ENCODE results near the gene SERINC5.

The SERINC5 gene

GRCh38 chr5:80105698-80106439 is 150.0 kb downstream of the SERINC5 start:
- no peak for DNase-seq
- Histone ChIP-seq H3K9me3 (ENCODE audit: severe bottlenecking) (no peaks in the 10 kb centered on the region), H3K4me3 (ENCODE audit: low read depth, low read length) (no peak overlapping the region), H3K27me3 (ENCODE audit: insufficient read depth, low read depth, severe bottlenecking) (no peaks in the 10 kb centered on the region), H3K36me3 (no peaks in the 10 kb centered on the region), H3K27ac (no peak overlapping the region)
- TF ChIP-seq CTCF (IDR thresholded peaks at IDR 0.05; ENCODE audit: low read depth, low read length) = no peak

- Histone ChIP-seq H3K36me3 (no peaks in the 10 kb centered on the region), H3K9me3 (ENCODE audit: severe bottlenecking) (no peaks in the 10 kb centered on the region), H3K4me3 (ENCODE audit: low read depth, low read length) (no peak overlapping the region), H3K27ac (no peak overlapping the region), H3K27me3 (ENCODE audit: insufficient read depth, low read depth, severe bottlenecking) (no peaks in the 10 kb centered on the region)
- DNase-seq = no peak
- TF ChIP-seq CTCF (IDR thresholded peaks at IDR 0.05; ENCODE audit: low read depth, low read length) = no peak
Measured at GRCh38 chr5:80103371-80103770, 152.5 kb downstream of the SERINC5 start.

- no peaks in the 10 kb centered on the region for H3K9me3 ChIP-seq (ENCODE audit: severe bottlenecking)
- H3K27ac ChIP-seq = no peak overlapping the region
- TF ChIP-seq CTCF (IDR thresholded peaks at IDR 0.05; ENCODE audit: low read depth, low read length) = no peak
- no peak for DNase-seq
- no peak overlapping the region for H3K4me3 ChIP-seq (ENCODE audit: low read depth, low read length)
- H3K27me3 ChIP-seq (ENCODE audit: insufficient read depth, low read depth, severe bottlenecking) = no peaks in the 10 kb centered on the region
- no peaks in the 10 kb centered on the region for H3K36me3 ChIP-seq
Measured at GRCh38 chr5:80101993-80102392, 153.9 kb downstream of the SERINC5 start.

- DNase-seq = no peak
- Histone ChIP-seq H3K9me3 (ENCODE audit: severe bottlenecking) (no peaks in the 10 kb centered on the region), H3K36me3 (no peaks in the 10 kb centered on the region), H3K4me3 (ENCODE audit: low read depth, low read length) (no peak overlapping the region), H3K27me3 (ENCODE audit: insufficient read depth, low read depth, severe bottlenecking) (no peaks in the 10 kb centered on the region), H3K27ac (no peak overlapping the region)
- no peak for TF ChIP-seq CTCF (IDR thresholded peaks at IDR 0.05; ENCODE audit: low read depth, low read length)
Measured at GRCh38 chr5:80097451-80097850, 158.4 kb downstream of the SERINC5 start.

GRCh38 chr5:80094236-80094738 is 161.6 kb downstream of the SERINC5 start:
- H3K9me3 ChIP-seq (ENCODE audit: severe bottlenecking) = no peaks in the 10 kb centered on the region
- no peak for DNase-seq
- TF ChIP-seq CTCF (IDR thresholded peaks at IDR 0.05; ENCODE audit: low read depth, low read length) = no peak
- no peaks in the 10 kb centered on the region for H3K27me3 ChIP-seq (ENCODE audit: insufficient read depth, low read depth, severe bottlenecking)
- H3K27ac ChIP-seq = no peak overlapping the region
- no peak overlapping the region for H3K4me3 ChIP-seq (ENCODE audit: low read depth, low read length)
- H3K36me3 ChIP-seq = no peaks in the 10 kb centered on the region

- H3K27ac ChIP-seq = no peak overlapping the region
Measured at GRCh38 chr5:80093796-80094195, 162.1 kb downstream of the SERINC5 start.

More at GRCh38 chr5:80093796-80094195, 162.1 kb downstream of the SERINC5 start:
- no peak for TF ChIP-seq CTCF (IDR thresholded peaks at IDR 0.05; ENCODE audit: low read depth, low read length)
- DNase-seq = no peak
- no peaks in the 10 kb centered on the region for H3K27me3 ChIP-seq (ENCODE audit: insufficient read depth, low read depth, severe bottlenecking)
- H3K4me3 ChIP-seq (ENCODE audit: low read depth, low read length) = no peak overlapping the region
- H3K36me3 ChIP-seq = no peaks in the 10 kb centered on the region
- H3K9me3 ChIP-seq (ENCODE audit: severe bottlenecking) = no peaks in the 10 kb centered on the region
